DMS 273 treated with DMSO at 0.1 percent for 48 hours (cell line): Measurements from ENCODE around the gene ABCB9.

Experiments used
- DNase-seq: peaks from one replicate; lab custom pipeline; 2025; lab: John Stamatoyannopoulos, UW

ABCB9 gene

GRCh38 chr12:122981587-122982476 lies 15.6 kb upstream of the ABCB9 start:
- DNase-seq = no peak

GRCh38 chr12:122981036-122981471 lies 14.8 kb upstream of the ABCB9 start:
- DNase-seq = no peak

- DNase-seq = no peak
Measured at GRCh38 chr12:122980183-122981035, 14.1 kb upstream of the ABCB9 start, which contains the start of gene ARL6IP4. Gene ARL6IP4 (plus strand): TSS chr12:122980681. CDS start chr12:122981140, 459 bp downstream.

DNA sequence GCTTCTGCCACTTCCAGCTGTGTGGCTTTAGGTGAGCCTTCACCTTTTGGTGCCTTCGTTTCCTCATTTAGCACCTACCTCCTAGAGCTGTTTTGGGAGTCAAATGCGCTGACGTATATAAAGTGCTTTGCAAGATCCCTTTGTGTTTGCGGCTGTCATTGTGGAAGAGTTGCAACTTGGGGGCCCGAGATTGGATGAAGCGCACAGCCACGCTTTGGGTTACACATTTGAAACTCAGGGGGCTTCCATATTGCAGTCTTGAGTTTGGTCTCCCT lies 13.6 kb upstream of the ABCB9 start:
- no peak for DNase-seq

DNA sequence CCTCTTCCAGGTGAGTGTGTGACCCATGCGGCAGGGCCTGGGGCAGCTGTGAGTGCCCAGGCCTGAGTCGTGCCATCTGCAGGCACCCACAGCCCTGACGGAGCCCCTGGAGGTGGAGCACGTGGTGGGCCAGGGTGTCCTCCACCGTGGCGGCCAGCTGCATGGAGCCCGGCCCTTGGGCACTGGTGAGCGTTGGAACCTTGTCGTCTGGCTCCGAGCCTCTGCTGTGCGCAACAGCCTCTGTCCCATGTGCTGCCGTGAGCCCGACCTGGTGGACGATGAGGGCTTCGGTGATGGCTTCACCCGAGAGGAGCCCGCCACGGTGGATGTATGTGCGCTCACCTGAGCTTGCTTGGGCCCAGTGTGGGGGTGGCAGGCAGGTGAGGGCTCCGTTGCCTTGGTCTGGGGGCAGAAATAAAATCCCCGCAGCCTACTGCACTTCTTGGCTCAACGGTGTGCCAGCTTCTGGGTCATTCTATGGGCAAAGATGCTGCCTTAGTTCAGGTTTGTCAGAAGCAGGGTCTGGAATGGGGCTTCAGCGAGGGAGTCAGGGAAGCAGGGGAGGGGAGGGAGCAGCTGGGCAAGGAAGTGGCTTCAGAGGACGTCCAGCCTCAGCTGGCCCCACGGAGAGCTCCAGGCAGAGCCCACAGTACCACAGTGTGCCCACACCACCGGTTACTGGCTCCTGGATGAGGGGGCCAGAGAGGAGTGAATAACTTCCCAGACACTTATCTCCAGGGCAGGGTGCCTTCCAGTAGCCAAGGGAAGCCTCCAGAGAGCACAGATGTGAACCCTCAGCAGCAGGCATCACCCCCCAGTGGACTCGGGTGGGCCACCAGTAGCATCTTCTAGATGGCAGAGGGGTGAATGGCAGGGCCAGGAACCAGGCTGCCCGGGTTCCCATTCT lies 13.0 kb upstream of the ABCB9 start:
- no peak for DNase-seq

GRCh38 chr12:122978507-122978955 lies 12.3 kb upstream of the ABCB9 start:
- DNase-seq = no peak

- no peak for DNase-seq
Measured at GRCh38 chr12:122977655-122978392, 11.6 kb upstream of the ABCB9 start.

- DNase-seq = no peak
Measured at GRCh38 chr12:122977153-122977552, 10.9 kb upstream of the ABCB9 start.

- no peak for DNase-seq
Measured at GRCh38 chr12:122976648-122976975, 10.3 kb upstream of the ABCB9 start.

GRCh38 chr12:122975790-122976647 lies 9.8 kb upstream of the ABCB9 start:
- no peak for DNase-seq

GRCh38 chr12:122974892-122975789 lies 8.9 kb upstream of the ABCB9 start, which contains the start of gene OGFOD2:
Gene OGFOD2 (plus strand): TSS chr12:122975244. CDS start chr12:122975252, 8 bp downstream.
- DNase-seq = peak; percentile 70

DNA sequence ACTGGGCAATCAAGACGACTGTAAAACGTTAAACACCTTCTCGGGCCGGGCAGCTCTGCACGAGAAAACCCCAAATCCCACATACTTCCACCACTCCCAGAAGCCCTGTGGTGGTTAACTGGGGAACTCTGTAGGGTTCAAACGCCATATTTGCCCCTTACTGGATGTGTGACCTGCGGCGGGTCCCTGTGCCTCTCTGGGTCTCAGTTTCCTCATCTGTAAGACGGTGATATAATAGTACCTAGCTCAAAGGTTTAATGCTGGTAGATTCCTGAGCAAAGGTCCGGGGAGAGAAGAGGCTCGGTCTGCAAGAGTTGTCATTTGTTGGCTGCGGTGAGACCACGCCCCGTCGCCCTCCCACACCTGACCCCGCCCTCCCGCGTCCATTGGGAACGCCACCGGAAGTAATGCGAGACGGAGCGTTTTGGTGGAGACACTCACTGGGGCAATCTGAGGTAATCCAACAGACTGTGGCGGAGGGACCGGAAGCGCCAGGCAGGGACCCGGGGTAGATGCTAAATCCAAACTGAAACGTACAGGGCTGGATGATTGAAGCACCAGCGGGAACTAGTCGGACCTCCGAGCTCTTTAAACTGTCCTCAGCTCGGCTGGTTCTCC lies 8.1 kb upstream of the ABCB9 start:
- peak; percentile 87 for DNase-seq

DNA sequence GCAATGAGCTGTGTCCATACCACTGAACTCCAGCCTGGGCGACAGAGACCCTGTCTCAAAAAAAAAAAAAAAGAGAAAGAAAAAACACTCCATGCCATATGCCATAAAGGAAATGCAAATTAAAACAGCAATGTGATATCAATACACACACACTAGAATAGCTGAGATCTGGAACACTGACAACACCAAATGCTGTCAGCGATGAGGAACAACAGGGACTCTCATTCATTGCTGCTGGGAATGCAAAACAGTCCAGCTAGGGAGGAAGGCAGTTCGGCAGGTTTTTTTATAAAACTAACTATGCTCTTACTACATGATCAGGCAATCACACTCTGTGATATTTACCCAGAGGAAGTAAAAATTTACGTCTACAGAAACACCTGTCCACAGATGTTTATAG lies 3.4 kb upstream of the ABCB9 start:
- DNase-seq = peak; percentile 23

DNA sequence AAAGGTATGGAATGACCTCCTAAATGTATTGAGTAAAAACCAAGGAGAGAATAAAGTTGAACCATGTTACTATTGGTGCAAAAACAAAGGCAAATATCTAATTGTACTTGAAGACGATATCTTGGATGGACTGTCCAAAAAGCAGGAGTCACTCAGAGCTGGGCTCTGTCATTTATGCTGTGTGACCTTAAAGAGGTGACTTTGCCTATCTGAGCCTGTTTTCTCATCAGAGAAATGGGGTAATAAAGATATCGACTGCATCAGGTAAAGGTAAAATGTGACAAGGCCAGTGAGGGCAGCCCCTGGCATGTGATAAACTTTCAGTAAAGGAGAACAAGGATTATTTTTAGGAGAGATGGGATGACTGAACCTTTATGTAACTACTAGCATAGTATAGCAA lies 1.8 kb upstream of the ABCB9 start:
- no peak for DNase-seq

DNA sequence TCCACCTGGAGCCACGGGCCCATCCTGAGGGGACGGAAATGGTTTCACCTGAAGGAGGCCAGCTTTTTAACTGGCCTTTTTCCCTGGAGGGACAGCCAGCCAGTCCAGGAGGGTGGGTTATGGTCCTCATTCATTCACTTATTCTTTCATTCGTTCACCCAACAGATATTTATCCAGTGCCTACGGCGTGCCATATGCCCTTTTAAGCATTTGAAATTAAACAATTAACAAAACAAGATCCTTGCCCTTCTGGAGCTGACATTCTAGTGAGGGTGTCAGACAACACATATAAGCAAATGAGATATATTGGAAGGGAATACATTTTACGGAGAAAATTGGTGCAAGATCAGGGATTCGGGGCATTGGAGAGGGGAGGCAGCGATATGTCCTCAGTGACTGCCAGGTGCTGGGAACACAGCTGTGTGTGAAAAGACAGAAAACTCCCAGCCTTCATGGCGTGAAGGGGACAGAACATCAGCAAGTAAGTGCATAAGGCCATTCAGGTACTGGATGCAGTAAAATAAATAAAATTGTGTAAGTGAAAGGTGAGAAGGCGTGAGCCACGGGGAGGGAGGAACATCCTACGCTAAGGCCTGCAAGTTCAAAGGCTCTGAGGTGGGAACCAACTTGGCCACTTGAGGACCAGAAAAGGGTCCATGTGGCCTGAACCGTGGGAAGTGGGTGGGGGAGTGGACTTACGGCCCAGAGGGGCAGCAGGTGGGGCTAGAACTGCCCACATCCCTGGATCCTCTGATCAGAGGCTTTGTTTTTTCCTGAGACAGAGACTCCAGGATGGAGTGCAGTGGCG lies 684 bp upstream of the ABCB9 start:
- no peak for DNase-seq

GRCh38 chr12:122965321-122965751 lies 927 bp downstream of the ABCB9 start:
- no peak for DNase-seq

GRCh38 chr12:122964439-122965257 lies 1.6 kb downstream of the ABCB9 start:
- no peak for DNase-seq
